Tibial nerve (tissue), 4 donors: ENCODE results near the gene HTT. TPM values are rescaled to one million over a fixed set of nuclear protein-coding genes. Genes with fewer than 3 reads are reported as not detected.

ENCODE experiments used
- DNase-seq, 2 donors: peaks; one replicate each; pipeline ENCODE4 v3.0.0-alpha.2; 2019; ENCODE audit warnings: low spot score in 2 of 2
- H3K27ac ChIP-seq, 4 donors: fragments of 200-600 bp; sonication (generic) in 3 of 4; one replicate each; pipeline ENCODE4 v1.5.1; 2017 to 2019; ENCODE audit warnings: mild to moderate bottlenecking in 1 of 4
- H3K27me3 ChIP-seq, 2 donors: fragments of 200-600 bp; sonication (generic) in 1 of 2; one replicate each; pipeline versions ENCODE4 v1.5.1 to v1.6.0; 2017 to 2019
- H3K36me3 ChIP-seq, 3 donors: fragments of 200-600 bp; sonication (generic); one replicate each; pipeline ENCODE4 v1.5.1; 2018 to 2019
- H3K4me1 ChIP-seq, 4 donors: fragments of 200-600 bp; sonication (generic) in 3 of 4; one replicate each; pipeline ENCODE4 v1.5.1; 2017 to 2019
- H3K4me3 ChIP-seq, 4 donors: fragments of 200-600 bp; sonication (generic) in 3 of 4; one replicate each; pipeline ENCODE4 v1.5.1; 2017 to 2019; ENCODE audit warnings: mild to moderate bottlenecking in 1 of 4, moderate library complexity in 1 of 4
- H3K9me3 ChIP-seq, 4 donors: fragments of 200-600 bp; sonication (generic) in 3 of 4; one replicate each; pipeline ENCODE4 v1.5.1; 2017 to 2019
- CTCF ChIP-seq, 5 experiments: fragments of 200-600 bp in 3 of 5; fragments of 450-650 bp in 2 of 5; sonication (generic) in 3 of 5; IDR thresholded peaks; one replicate each; pipeline ENCODE4 v1.5.1; 2016 to 2019; ENCODE audit warnings: antibody characterized with exemption in 5 of 5, mild to moderate bottlenecking in 3 of 5, moderate library complexity in 2 of 5
- EP300 ChIP-seq, 2 donors: sonication (generic); formaldehyde crosslinking; IDR thresholded peaks; one replicate each; pipeline ENCODE4 v1.6.1; 2017; ENCODE audit warnings: antibody characterized with exemption in 2 of 2, mild to moderate bottlenecking in 1 of 2
- POLR2A ChIP-seq, 2 donors: fragments of 450-650 bp; IDR thresholded peaks; one replicate each; pipeline ENCODE4 v1.6.1; 2017; ENCODE audit warnings: antibody characterized with exemption in 2 of 2, mild to moderate bottlenecking in 2 of 2, moderate library complexity in 2 of 2
- WGBS, 2 donors: methylation state at CpG; one replicate each; pipeline ENCODE4 v1.1.5; 2018; 5-methylcytosine and 5-hydroxymethylcytosine counted together
- total RNA-seq, 4 donors: library from RNA; depleted of rRNA; stranded (reverse); fragments of >200 nt; gene quantifications; one replicate each; pipeline ENCODE4 v1.1.0, GENCODE V29; 2016

The HTT gene
- total RNA-seq, 4 donors from 2014 or later = 62.2 to 93.6 (median 81.2) TPM

GRCh38 chr4:3249711-3250437 is 175.4 kb downstream of the HTT start:
- H3K27me3 ChIP-seq = no peaks in the 10 kb centered on the region
- H3K27ac ChIP-seq = no peak overlapping the region
- H3K9me3 ChIP-seq = no peaks in the 10 kb centered on the region
- H3K36me3 ChIP-seq = peaks cover 0 to 31% (median 0%) of the 10 kb centered on the region in 3 donors
- TF ChIP-seq EP300 (IDR thresholded peaks at IDR 0.05) (no peak), POLR2A (IDR thresholded peaks at IDR 0.05) (no peak), CTCF (IDR thresholded peaks at IDR 0.05) (no peak)
- 86 to 93% methylated on average over 16 to 17 of the region's 20 CpGs for WGBS, 2 donors
- DNase-seq = no peak
- H3K4me1 ChIP-seq = peaks cover 0 to 4% (median 0%) of the 10 kb centered on the region in 4 donors
- H3K4me3 ChIP-seq = no peak overlapping the region

- no peaks in the 10 kb centered on the region for H3K9me3 ChIP-seq
- no peak overlapping the region for H3K4me3 ChIP-seq
- TF ChIP-seq EP300 (IDR thresholded peaks at IDR 0.05) (no peak), CTCF (IDR thresholded peaks at IDR 0.05) (no peak), POLR2A (IDR thresholded peaks at IDR 0.05) (no peak)
- no peaks in the 10 kb centered on the region for H3K27me3 ChIP-seq
- H3K36me3 ChIP-seq = peaks cover 0 to 26% (median 0%) of the 10 kb centered on the region in 3 donors
- no peak overlapping the region for H3K27ac ChIP-seq
- 78 to 91% methylated on average over 8 to 10 of the region's 14 CpGs for WGBS, 2 donors
- peaks cover 0 to 4% (median 0%) of the 10 kb centered on the region in 4 donors for H3K4me1 ChIP-seq
- no peak for DNase-seq
These were observed 176.0 kb downstream of the HTT start for GRCh38 chr4:3250438-3250955.

- WGBS, 2 donors = 89 to 91% methylated on average over 19 of the region's 19 CpGs
- Histone ChIP-seq H3K9me3 (no peaks in the 10 kb centered on the region), H3K4me3 (no peak overlapping the region), H3K27me3 (no peaks in the 10 kb centered on the region), H3K27ac (no peak overlapping the region), H3K36me3 (peaks cover 0 to 32% (median 0%) of the 10 kb centered on the region in 3 donors), H3K4me1 (peaks cover 0 to 4% (median 0%) of the 10 kb centered on the region in 4 donors)
- DNase-seq = no peak
- TF ChIP-seq EP300 (IDR thresholded peaks at IDR 0.05) (no peak), POLR2A (IDR thresholded peaks at IDR 0.05) (no peak), CTCF (IDR thresholded peaks at IDR 0.05) (no peak)
These were observed 176.6 kb downstream of the HTT start for GRCh38 chr4:3250956-3251690.

GRCh38 chr4:3251691-3252479 is 177.4 kb downstream of the HTT start:
- DNase-seq = no peak

More at GRCh38 chr4:3251691-3252479, 177.4 kb downstream of the HTT start:
- no peaks in the 10 kb centered on the region for H3K4me1 ChIP-seq
- no peaks in the 10 kb centered on the region for H3K27me3 ChIP-seq
- 93 to 94% methylated on average over 8 to 9 of the region's 11 CpGs for WGBS, 2 donors
- H3K27ac ChIP-seq = no peak overlapping the region
- H3K4me3 ChIP-seq = no peak overlapping the region
- H3K9me3 ChIP-seq = no peaks in the 10 kb centered on the region
- peaks cover 0 to 39% (median 0%) of the 10 kb centered on the region in 3 donors for H3K36me3 ChIP-seq
- TF ChIP-seq POLR2A (IDR thresholded peaks at IDR 0.05) = no peak
- no peak for TF ChIP-seq CTCF (IDR thresholded peaks at IDR 0.05)
- no peak for TF ChIP-seq EP300 (IDR thresholded peaks at IDR 0.05)
